Effector memory CD4-positive, alpha-beta T cell (primary cell): ENCODE data around the gene SAMD7.
A peak's percentile ranks its signal among the peaks of the same experiment; 100 is the strongest.

Experiments
- DNase-seq, 3 donors: peaks; one replicate each; pipeline ENCODE4 v3.0.0-alpha.2; 2020
- H3K27ac ChIP-seq: 2 replicates; pipeline ENCODE4 v1.7.0; 2013; ENCODE audit warnings: mild to moderate bottlenecking, low read length, moderate library complexity; ENCODE audit not compliant: insufficient read depth, poor library complexity, severe bottlenecking
- H3K27me3 ChIP-seq: replicated peaks from 2 replicates; pipeline ENCODE4 v1.7.0; 2013; ENCODE audit warnings: mild to moderate bottlenecking, low read length; ENCODE audit not compliant: insufficient read depth, control insufficient read depth, poor library complexity, severe bottlenecking
- H3K36me3 ChIP-seq: 2 replicates; pipeline ENCODE4 v1.7.0; 2013; ENCODE audit warnings: mild to moderate bottlenecking, low read length, moderate library complexity; ENCODE audit not compliant: control insufficient read depth, insufficient read depth
- H3K4me1 ChIP-seq: 2 replicates; pipeline ENCODE4 v1.7.0; 2013; ENCODE audit warnings: low read length, mild to moderate bottlenecking; ENCODE audit not compliant: control insufficient read depth, insufficient read depth, poor library complexity, severe bottlenecking
- H3K4me3 ChIP-seq: 2 replicates; pipeline ENCODE4 v1.7.0; 2013; ENCODE audit warnings: low read length, low read depth, mild to moderate bottlenecking; ENCODE audit not compliant: insufficient read depth, poor library complexity, severe bottlenecking
- H3K9me3 ChIP-seq: 2 replicates; pipeline ENCODE4 v1.7.0; 2013; ENCODE audit warnings: mild to moderate bottlenecking, low read length, moderate library complexity; ENCODE audit not compliant: control insufficient read depth
- total RNA-seq, 3 donors: gene quantifications; one replicate each; lab custom pipeline; 2026; lab: John Stamatoyannopoulos, UW

Gene SAMD7, protein sequence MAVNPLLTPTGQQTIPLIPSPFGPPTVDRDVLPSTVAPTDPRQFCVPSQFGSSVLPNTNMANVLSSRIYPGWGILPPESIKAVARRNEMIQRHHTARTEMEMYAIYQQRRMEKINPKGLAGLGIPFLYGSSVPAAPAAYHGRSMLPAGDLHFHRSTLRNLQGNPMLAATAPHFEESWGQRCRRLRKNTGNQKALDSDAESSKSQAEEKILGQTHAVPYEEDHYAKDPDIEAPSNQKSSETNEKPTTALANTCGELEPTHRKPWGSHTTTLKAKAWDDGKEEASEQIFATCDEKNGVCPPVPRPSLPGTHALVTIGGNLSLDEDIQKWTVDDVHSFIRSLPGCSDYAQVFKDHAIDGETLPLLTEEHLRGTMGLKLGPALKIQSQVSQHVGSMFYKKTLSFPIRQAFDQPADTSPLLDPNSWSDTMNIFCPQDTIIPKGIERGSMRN
- 0 reads per million in 3 donors for total RNA-seq

DNA sequence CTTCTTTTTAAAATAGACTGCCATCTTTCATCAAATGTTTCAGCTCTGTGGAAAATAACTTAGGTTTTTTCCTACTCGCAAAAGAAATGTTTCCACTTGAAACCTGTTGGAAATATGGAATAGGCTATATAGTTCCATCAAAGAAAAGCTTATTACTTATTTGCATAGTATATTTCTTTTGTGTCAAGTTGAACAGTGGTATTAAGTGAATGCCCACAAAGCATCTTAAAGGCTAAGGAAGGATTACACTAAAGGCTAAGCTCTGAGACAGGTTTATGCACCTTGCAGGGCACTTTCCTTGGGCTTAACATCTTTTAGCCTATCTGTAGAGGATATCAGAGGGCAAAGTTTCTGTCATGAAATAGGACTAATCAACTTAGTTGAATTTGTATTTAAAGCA lies at the start of gene SAMD7:
TSS of gene SAMD7 (plus strand) at position 301 of the 400 bp plus-strand sequence. CDS start 7,927 bp downstream, outside the sequence.
- DNase-seq, result no peak
- no peaks in the 10 kb centered on the region for H3K9me3 ChIP-seq
- no peaks in the 10 kb centered on the region for H3K36me3 ChIP-seq

DNA sequence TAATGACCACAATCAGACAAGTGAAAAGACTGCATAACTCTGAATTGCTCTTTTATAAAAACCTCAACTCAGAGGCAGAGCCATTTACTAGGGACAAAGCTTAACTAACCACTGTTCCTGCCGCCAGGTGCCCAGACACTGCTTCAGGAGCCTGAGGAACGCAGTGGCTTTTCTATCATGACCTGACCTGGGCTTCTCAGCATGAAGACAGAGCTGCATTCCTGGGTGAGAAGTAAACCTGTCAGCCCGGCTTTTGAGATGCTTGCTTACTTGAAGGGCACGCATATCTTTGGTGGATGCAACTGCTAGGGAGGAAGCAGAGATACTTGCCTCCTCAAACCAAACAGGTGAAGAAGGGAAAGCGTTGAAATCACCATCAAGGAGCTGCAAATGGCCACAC lies 49.5 kb upstream of the SAMD7 start:
- Histone ChIP-seq H3K36me3 (no peaks in the 10 kb centered on the region), H3K9me3 (no peaks in the 10 kb centered on the region), H3K27ac (no peak overlapping the region), H3K27me3 (no peaks in the 10 kb centered on the region), H3K4me1 (no peaks in the 10 kb centered on the region), H3K4me3 (no peak overlapping the region)
- no peak for DNase-seq

More for the DNA sequence above, at the start of gene SAMD7:
- H3K27ac ChIP-seq, result no peak within 1 kb of the TSS
- H3K4me1 ChIP-seq, result no peaks in the 10 kb centered on the region
- H3K27me3 ChIP-seq, result no peaks in the 10 kb centered on the region
- no peak within 1 kb of the TSS for H3K4me3 ChIP-seq

DNA sequence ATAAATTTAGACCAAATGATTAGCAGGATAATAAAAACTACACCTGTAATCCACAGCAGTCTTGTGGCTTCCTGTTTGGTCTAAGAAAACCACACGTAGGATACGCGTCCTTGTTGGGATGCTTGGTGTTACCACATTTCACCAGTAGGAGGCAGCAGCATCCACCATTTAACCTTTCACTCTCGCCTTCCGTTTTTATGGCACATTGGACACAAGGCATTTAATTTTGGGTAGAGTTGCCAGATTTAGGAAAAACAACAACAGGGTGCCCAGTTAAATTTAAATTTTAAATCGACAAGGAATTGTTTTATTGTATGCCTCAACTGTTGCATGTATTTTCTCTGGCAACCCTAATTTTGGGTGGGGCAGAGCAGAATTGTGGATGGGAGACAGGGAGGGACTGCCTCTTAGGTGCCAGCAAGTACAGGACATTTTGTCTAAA lies 47.9 kb upstream of the SAMD7 start:
- H3K27me3 ChIP-seq, result no peaks in the 10 kb centered on the region
- no peaks in the 10 kb centered on the region for H3K4me1 ChIP-seq
- no peaks in the 10 kb centered on the region for H3K36me3 ChIP-seq
- H3K4me3 ChIP-seq, result no peak overlapping the region
- H3K9me3 ChIP-seq, result no peaks in the 10 kb centered on the region
- no peak overlapping the region for H3K27ac ChIP-seq
- DNase-seq, result peak; percentile 36 to 56 (median 38)

DNA sequence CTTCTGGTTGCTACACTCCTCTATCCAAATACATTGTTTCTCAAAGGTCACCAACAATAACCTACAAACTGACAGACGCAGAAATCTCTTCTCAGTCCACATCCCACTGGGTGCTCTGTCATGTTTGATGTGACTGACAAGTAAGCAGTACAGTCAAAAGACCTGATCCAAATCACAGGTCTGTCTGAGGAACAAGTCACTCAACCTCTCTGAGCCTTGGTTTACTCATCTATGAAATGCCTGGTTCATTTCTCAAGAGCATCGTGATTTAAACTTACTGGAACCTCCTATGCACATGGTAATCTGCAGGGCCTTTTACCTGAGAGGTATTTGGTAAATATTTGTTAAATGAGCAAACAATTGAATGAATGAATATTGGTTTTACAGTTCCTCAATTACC lies 47.1 kb upstream of the SAMD7 start:
- no peak for DNase-seq
- no peaks in the 10 kb centered on the region for H3K27me3 ChIP-seq
- H3K27ac ChIP-seq, result no peak overlapping the region
- no peak overlapping the region for H3K4me3 ChIP-seq
- H3K4me1 ChIP-seq, result no peaks in the 10 kb centered on the region
- no peaks in the 10 kb centered on the region for H3K9me3 ChIP-seq
- no peaks in the 10 kb centered on the region for H3K36me3 ChIP-seq

DNA sequence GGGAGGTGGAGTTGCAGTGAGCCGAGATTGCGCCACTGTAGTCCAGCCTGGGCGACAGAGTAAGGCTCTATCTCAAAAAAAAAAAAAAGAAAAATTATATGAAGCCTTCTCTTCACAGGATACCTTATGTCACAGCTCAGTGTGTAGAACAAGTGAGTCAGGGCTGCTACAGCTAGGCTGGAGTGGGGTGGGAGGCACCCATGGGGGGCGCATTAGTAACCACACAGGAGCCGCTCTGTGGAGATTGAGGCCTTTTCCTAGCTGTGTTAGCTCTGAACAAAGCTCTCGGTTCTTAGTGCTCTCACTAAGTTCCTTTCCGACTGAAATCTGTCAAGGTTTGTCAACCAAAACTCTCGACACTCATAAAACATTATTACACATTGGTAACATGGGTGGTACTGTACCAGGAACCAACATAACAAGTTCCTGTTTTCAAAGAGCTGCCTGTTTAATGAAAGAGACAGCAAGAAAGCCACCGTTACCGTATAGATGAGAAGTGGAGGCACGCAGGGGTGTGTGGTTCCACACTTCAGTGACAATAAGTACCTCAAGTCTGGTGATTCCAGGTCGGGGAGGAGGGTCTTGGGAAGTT lies 46.1 kb upstream of the SAMD7 start:
- H3K27ac ChIP-seq, result no peak overlapping the region
- H3K4me3 ChIP-seq, result no peak overlapping the region
- no peaks in the 10 kb centered on the region for H3K9me3 ChIP-seq
- no peaks in the 10 kb centered on the region for H3K4me1 ChIP-seq
- H3K36me3 ChIP-seq, result no peaks in the 10 kb centered on the region
- DNase-seq, result no peak
- no peaks in the 10 kb centered on the region for H3K27me3 ChIP-seq

DNA sequence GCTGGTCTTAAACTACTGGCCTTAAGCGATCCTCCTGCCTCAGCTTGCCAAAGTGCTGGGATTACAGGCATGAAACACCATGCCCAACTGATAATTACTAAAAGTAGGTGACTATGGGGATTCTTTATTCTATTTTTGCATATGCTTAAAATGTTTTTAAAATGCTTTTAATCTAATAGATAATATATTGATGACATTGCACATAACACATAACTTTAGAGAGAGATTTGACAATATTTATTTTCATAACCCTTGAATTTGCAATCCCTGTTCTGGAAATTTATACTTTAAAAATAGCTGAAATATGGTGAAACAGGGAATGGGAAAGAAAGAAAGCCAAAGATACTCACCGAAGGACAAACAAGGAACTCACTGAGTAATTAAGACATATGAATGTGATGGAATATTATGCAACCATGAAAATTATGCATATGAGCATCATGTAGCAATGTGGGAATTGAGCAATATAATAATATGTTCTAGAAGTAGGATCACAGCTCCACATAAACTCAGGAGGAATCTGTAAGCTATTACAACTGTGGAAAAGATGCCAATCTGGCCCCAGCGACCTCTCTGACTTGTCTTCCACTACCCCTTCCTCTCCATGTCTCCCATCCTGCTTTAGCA lies 43.7 kb upstream of the SAMD7 start:
- Histone ChIP-seq H3K27ac (no peak overlapping the region), H3K9me3 (no peaks in the 10 kb centered on the region), H3K4me1 (peaks cover 10% of the 10 kb centered on the region), H3K36me3 (no peaks in the 10 kb centered on the region), H3K27me3 (no peaks in the 10 kb centered on the region), H3K4me3 (no peak overlapping the region)
- DNase-seq, result no peak

DNA sequence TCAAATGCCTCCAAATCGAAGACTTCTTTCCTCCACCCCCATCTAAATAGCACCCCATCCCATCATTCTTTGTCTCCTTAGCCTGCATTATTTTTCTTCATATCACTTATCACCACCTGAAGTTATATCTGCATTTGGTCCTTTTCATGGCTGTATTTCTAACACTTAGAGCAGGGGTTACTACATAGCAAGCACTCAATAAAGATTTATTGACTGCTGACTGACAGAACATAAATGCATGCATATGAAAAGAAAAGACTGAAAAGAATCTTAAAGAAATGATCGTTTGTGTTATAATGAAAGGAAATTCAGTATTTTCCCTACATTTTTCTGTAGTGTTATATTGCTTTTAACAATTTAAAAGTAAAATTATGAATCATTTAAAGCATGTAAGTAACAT lies 43.0 kb upstream of the SAMD7 start:
- Histone ChIP-seq H3K27ac (no peak overlapping the region), H3K4me1 (peaks cover 10% of the 10 kb centered on the region), H3K27me3 (no peaks in the 10 kb centered on the region), H3K4me3 (no peak overlapping the region), H3K9me3 (no peaks in the 10 kb centered on the region), H3K36me3 (no peaks in the 10 kb centered on the region)
- DNase-seq, result no peak

DNA sequence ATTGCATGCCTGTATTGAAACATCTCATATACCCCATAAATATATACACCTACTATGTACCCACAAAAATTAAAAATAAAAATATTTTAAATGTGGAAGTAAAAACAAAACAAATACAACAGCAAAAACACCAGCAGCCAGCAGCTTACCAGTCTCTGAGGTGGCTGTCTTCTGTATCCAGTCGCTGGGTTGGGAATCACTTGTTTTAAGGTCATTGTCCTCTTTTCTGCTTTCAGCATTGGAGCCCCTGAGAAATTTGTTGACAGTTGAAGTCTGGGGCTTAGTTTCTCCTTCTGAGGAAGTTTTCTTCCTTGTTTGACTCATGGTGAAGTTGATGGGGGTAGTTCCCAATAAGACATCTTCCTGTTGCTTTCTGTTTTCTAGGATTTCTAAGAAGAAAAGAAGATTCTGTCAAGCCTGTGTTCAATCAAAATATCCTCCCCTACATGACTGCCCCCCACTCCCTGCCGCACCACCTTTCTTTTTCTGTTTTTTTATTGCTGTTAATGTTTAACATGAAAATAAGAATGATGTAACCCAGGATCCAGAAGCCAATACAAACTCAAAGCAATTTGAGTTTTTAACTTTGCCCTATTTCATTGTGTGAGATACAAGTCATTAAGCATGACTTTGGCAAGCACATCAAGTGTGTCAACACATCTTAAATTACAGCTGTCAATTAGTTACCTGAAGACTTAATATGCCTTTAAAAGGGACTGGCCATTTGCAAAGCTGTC lies 41.7 kb upstream of the SAMD7 start, which contains the start of gene LRRC31:
TSS of gene LRRC31 (minus strand) at position 452 of the 737 bp plus-strand sequence. CDS start at position 324, 128 bp downstream.
- Histone ChIP-seq H3K4me3 (no peak within 1 kb of the TSS), H3K27me3 (no peaks in the 10 kb centered on the region), H3K9me3 (no peaks in the 10 kb centered on the region), H3K4me1 (peaks cover 10% of the 10 kb centered on the region), H3K36me3 (no peaks in the 10 kb centered on the region), H3K27ac (no peak within 1 kb of the TSS)
- DNase-seq, result no peak

DNA sequence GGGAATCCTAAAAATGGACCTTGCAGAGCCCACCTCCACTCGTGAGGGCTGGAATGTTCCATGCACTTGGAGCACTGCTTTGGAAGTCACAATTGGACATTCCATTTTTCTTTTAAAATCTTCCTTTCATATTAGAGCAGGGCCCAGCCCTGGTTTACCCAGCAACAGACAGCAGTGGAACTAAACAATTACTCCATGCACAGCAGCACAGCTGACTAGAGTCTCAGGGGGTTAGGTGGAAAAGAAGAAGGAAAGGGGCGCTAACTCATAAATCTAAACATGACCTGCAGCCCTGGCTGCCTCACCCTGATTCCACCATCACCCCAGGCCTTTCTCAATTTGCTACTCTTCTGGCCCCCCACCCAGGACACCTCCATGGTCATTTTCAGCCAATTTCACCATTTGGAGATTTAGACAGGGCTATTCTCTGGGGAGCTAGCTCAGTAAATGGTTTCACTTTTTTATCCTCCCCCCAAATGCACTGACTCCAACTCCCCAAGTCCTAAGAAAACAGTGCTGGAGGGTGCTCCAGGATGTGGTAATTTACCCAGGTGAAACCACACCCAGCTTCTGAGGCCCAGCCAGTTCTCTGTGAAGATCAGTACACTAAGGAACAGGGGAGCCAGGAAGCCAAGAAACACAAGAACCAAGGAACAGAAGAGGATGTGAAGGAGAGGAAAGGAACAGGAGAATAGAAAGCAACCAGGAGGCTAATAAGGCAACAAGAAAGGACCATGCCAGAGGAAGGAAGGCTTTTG lies 40.1 kb upstream of the SAMD7 start:
- H3K4me3 ChIP-seq, result no peak overlapping the region
- H3K27ac ChIP-seq, result no peak overlapping the region
- no peaks in the 10 kb centered on the region for H3K27me3 ChIP-seq
- no peaks in the 10 kb centered on the region for H3K9me3 ChIP-seq
- H3K36me3 ChIP-seq, result no peaks in the 10 kb centered on the region
- DNase-seq, result no peak
- peaks cover 10% of the 10 kb centered on the region for H3K4me1 ChIP-seq
